Psoas muscle (tissue), 8 donors: Measurements from ENCODE around the gene LMBR1. TPM values are rescaled to one million over a fixed set of nuclear protein-coding genes. Genes with fewer than 3 reads are reported as not detected.

Source experiments
- ATAC-seq, 4 donors: fragments of 200-7000 bp; cut with Tn5 transposase; one replicate each; pipeline ENCODE4 v1.9.1; 2020; ENCODE audit warnings: moderate library complexity in 3 of 4, mild to moderate bottlenecking in 2 of 4
- DNase-seq, 2 donors: peaks; one replicate each; pipeline ENCODE4 v3.0.0-alpha.2; 2020
- H3K27ac ChIP-seq: fragments of 200-600 bp; one replicate; pipeline ENCODE4 v1.8.0; 2022
- H3K27me3 ChIP-seq, 3 donors: fragments of 200-600 bp in 1 of 3; one replicate each; pipeline versions ENCODE4 v1.6.1 to v1.8.0; 2013 to 2022; ENCODE audit warnings: low read length in 2 of 3, mild to moderate bottlenecking in 2 of 3, moderate library complexity in 1 of 3; ENCODE audit not compliant: insufficient read depth in 3 of 3
- H3K36me3 ChIP-seq, 2 donors: fragments of 200-600 bp in 1 of 2; one replicate each; pipeline versions ENCODE4 v1.6.1 to v1.8.0; 2013 to 2022; ENCODE audit warnings: low read depth in 1 of 2, mild to moderate bottlenecking in 1 of 2, moderate library complexity in 1 of 2; ENCODE audit not compliant: insufficient read depth in 1 of 2
- H3K4me1 ChIP-seq: fragments of 200-600 bp; one replicate; pipeline ENCODE4 v1.8.0; 2022
- H3K4me3 ChIP-seq: fragments of 200-600 bp; one replicate; pipeline ENCODE4 v1.8.0; 2022; ENCODE audit warnings: mild to moderate bottlenecking
- H3K9me3 ChIP-seq: fragments of 200-600 bp; one replicate; pipeline ENCODE4 v1.8.0; 2022
- WGBS, 3 donors: extraction: QIAGEN DNeasy Blood & Tissue Kit; methylation state at CpG; one replicate each; pipeline versions ENCODE4 v1.1.6 to v1.1.7; 2013; 5-methylcytosine and 5-hydroxymethylcytosine counted together
- intact Hi-C, 2 donors: fragments of 100-400 bp; cut with DNase I; formaldehyde crosslinking; loops; one replicate each; pipeline versions ENCODE4 v1.11.0 to v1.14.2; 2022
- polyA plus RNA-seq, 3 donors: library from polyadenylated mRNA; stranded (reverse); fragments of 200-250 nt; gene quantifications; one replicate each; pipeline ENCODE4 v1.2.3, GENCODE V29; 2013
- total RNA-seq, 4 donors: library from RNA; stranded (reverse); fragmentation: NEBNext Ultra II Directional in 2 of 4; extraction: Animal tissue kit (Norgen Biotek cat#: 25700) in 2 of 4; gene quantifications; one replicate each; pipeline versions ENCODE4 v1.2.1 to v1.2.4, GENCODE V29; 2021 to 2023
- TF ChIP-seq, protein P1 (sequence below): fragments of 200-600 bp; IDR thresholded peaks from one replicate; pipeline ENCODE4 v1.8.0; 2022; ENCODE audit warnings: antibody characterized with exemption
- donor health status: healthy with polysubstance abuse.
- donor health status: DM: no; HTN: no; CAD: no; lungs with moderate emphysema.
- donor health status: Bipolar disorder and iron deficiency.
- donor health status: healthy.
- donor health status: DM: yes; HTN: yes; CAD: no.
- donor health status: DM: no; HTN: no; CAD: no.
- donor health status: DM: no; HTN: no; CAD: no.
- donor health status: DM: yes; HTN: yes; CAD: no.

Gene LMBR1
- total and polyA plus RNA-seq, 7 donors: 6.4 to 33.3 (median 21.7) TPM

- intact Hi-C loops: no loop called here
- Histone ChIP-seq H3K4me3 (no peak overlapping the region), H3K27me3 (no peaks in the 10 kb centered on the region), H3K9me3 (no peaks in the 10 kb centered on the region), H3K36me3 (peaks cover 0 to 5% of the 10 kb centered on the region in 2 donors), H3K4me1 (no peaks in the 10 kb centered on the region), H3K27ac (no peak overlapping the region)
- TF ChIP-seq, protein P1, sequence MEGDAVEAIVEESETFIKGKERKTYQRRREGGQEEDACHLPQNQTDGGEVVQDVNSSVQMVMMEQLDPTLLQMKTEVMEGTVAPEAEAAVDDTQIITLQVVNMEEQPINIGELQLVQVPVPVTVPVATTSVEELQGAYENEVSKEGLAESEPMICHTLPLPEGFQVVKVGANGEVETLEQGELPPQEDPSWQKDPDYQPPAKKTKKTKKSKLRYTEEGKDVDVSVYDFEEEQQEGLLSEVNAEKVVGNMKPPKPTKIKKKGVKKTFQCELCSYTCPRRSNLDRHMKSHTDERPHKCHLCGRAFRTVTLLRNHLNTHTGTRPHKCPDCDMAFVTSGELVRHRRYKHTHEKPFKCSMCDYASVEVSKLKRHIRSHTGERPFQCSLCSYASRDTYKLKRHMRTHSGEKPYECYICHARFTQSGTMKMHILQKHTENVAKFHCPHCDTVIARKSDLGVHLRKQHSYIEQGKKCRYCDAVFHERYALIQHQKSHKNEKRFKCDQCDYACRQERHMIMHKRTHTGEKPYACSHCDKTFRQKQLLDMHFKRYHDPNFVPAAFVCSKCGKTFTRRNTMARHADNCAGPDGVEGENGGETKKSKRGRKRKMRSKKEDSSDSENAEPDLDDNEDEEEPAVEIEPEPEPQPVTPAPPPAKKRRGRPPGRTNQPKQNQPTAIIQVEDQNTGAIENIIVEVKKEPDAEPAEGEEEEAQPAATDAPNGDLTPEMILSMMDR: no peak
- 97 to 98% (median 97%) methylated on average over 4 of the region's 4 CpGs for WGBS, 3 donors
- DNase-seq: no peak
- ATAC-seq: no peak
Observed at GRCh38 chr7:156783864-156784263, 109.1 kb downstream of the LMBR1 start.

DNA sequence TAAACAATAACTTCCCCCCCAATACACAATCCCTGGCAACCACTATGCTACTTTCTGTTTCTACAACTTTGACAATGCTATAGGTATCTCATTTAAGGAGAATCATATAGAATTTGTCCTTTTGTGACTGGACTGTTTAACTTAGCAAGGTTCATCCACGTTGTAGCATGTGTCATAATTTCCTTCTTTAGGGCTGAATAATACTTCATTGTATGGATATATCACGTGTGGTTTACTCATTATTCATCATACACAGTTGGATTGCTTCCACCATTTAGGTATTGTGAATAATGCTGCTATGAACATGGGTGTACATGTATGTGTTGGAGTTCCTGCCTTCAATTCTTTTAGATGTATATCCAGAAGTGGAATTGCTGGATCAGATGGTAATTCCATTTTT lies 111.0 kb downstream of the LMBR1 start:
- ATAC-seq (no peak), DNase-seq (no peak)
- Histone ChIP-seq H3K27ac (no peak overlapping the region), H3K27me3 (no peaks in the 10 kb centered on the region), H3K4me3 (no peak overlapping the region), H3K9me3 (no peaks in the 10 kb centered on the region), H3K4me1 (no peaks in the 10 kb centered on the region), H3K36me3 (peaks cover 0 to 5% of the 10 kb centered on the region in 2 donors)
- TF ChIP-seq, protein P1: no peak
- intact Hi-C loops: no loop called here
- 89 to 92% (median 90%) methylated on average over 2 of the region's 2 CpGs for WGBS, 3 donors

GRCh38 chr7:156780724-156781455 lies 112.1 kb downstream of the LMBR1 start:
- intact Hi-C loops: no loop called here
- DNase-seq: no peak
- H3K27ac ChIP-seq: no peak overlapping the region

DNA sequence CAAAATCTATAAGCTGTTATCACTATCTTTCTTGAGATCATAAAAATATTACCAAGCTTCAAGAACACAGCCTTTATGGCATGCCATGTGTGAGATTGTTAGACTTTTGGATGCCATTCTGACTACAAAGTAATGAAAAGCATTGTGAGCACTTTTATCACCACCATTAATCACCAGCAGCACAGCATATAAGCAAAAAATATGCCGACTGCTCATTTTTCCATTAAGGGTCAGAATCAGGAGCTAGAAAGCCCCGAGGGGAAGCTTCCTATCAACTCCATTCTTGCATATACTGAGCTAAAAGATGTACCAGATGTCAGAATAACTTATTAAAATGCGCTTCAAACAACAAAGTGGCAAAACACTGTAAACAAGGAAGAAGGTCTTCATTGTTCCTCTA lies 114.3 kb downstream of the LMBR1 start:
- Histone ChIP-seq H3K9me3 (peaks cover under 1% of the 10 kb centered on the region), H3K4me1 (no peaks in the 10 kb centered on the region), H3K36me3 (no peaks in the 10 kb centered on the region), H3K27me3 (no peaks in the 10 kb centered on the region), H3K27ac (no peak overlapping the region), H3K4me3 (no peak overlapping the region)
- intact Hi-C loops: no loop called here
- TF ChIP-seq, protein P1: no peak
- no peak for ATAC-seq
- no peak for DNase-seq
- 66 to 74% (median 73%) methylated on average over 3 of the region's 3 CpGs for WGBS, 3 donors

More at GRCh38 chr7:156780724-156781455, 112.1 kb downstream of the LMBR1 start:
- H3K4me3 ChIP-seq: no peak overlapping the region
- no peaks in the 10 kb centered on the region for H3K4me1 ChIP-seq
- TF ChIP-seq, protein P1: no peak
- ATAC-seq: no peak
- H3K36me3 ChIP-seq: peaks cover 0 to 5% of the 10 kb centered on the region in 2 donors
- WGBS, 3 donors: 89 to 92% (median 91%) methylated on average over 4 of the region's 4 CpGs
- H3K9me3 ChIP-seq: no peaks in the 10 kb centered on the region
- H3K27me3 ChIP-seq: no peaks in the 10 kb centered on the region

- Histone ChIP-seq H3K27ac (no peak overlapping the region), H3K4me1 (no peaks in the 10 kb centered on the region), H3K9me3 (peaks cover 5% of the 10 kb centered on the region), H3K27me3 (no peaks in the 10 kb centered on the region), H3K4me3 (no peak overlapping the region), H3K36me3 (no peaks in the 10 kb centered on the region)
- intact Hi-C loops: no loop called here
- TF ChIP-seq, protein P1: no peak
- ATAC-seq: no peak
- WGBS, 3 donors: 97 to 99% (median 97%) methylated on average over 3 of the region's 3 CpGs
- DNase-seq: no peak
Observed at GRCh38 chr7:156778201-156778600, 114.8 kb downstream of the LMBR1 start.
